ENCODE data around the gene STAB1. TPM values are rescaled to one million over a fixed set of nuclear protein-coding genes. Genes with fewer than 3 reads are reported as not detected.

STAB1 gene
- total RNA-seq, 1 donor from 2014 or later, result 71.5 TPM

DNA sequence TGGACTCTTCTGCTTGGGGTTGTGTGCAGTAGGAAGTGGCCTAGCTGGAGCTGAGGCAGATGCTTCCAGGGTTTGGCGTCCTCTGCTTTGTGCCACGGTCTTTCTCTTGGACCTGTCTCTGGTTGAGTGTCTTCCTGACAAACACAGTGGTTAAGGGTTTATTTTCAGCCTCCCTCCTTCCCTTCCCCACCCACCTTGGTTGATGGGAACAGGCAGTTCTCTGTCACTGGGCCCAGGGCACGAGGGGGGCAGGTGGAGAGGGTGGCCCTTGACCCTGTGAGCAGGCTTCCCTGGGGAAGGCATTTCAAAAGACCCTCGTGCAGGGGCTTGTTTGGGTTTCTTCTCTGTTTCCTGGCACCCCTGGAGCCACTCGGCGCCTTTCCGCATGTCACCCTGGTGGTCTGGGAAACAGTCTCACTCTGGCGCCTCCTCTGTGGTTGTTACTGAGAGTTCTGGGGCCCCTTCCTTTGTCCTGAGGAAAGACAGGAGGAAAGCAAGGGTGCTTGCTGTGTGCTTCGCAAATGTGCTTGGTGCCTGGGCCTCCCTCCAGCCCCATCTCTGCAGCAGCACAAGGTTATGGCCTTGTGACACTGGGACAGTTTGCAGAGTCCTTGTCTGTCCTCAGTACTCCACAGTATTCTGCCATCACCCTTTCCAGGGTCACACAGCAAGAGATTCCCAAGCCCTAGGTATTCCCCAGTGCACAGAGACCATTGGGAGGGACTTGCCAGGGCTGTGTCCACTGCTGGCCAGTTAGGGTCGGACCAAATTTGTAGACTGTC is 10.3 kb upstream of the STAB1 start:
- DNase-seq (ENCODE audit: low spot score), result no peak
- no peak for ATAC-seq

DNA sequence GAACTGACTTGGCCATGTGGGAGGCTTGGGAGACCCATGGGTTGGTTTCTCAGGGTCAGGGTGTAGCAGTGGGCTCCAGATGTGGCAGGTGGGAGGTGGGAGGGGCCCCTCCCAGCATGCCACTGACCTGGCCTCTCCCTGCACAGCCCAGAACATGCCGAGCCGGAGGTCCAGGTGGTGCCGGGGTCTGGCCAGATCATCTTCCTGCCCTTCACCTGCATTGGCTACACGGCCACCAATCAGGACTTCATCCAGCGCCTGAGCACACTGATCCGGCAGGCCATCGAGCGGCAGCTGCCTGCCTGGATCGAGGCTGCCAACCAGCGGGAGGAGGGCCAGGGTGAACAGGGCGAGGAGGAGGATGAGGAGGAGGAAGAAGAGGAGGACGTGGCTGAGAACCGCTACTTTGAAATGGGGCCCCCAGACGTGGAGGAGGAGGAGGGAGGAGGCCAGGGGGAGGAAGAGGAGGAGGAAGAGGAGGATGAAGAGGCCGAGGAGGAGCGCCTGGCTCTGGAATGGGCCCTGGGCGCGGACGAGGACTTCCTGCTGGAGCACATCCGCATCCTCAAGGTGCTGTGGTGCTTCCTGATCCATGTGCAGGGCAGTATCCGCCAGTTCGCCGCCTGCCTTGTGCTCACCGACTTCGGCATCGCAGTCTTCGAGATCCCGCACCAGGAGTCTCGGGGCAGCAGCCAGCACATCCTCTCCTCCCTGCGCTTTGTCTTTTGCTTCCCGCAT is 7.9 kb upstream of the STAB1 start:
- DNase-seq (ENCODE audit: low spot score), result no peak

DNA sequence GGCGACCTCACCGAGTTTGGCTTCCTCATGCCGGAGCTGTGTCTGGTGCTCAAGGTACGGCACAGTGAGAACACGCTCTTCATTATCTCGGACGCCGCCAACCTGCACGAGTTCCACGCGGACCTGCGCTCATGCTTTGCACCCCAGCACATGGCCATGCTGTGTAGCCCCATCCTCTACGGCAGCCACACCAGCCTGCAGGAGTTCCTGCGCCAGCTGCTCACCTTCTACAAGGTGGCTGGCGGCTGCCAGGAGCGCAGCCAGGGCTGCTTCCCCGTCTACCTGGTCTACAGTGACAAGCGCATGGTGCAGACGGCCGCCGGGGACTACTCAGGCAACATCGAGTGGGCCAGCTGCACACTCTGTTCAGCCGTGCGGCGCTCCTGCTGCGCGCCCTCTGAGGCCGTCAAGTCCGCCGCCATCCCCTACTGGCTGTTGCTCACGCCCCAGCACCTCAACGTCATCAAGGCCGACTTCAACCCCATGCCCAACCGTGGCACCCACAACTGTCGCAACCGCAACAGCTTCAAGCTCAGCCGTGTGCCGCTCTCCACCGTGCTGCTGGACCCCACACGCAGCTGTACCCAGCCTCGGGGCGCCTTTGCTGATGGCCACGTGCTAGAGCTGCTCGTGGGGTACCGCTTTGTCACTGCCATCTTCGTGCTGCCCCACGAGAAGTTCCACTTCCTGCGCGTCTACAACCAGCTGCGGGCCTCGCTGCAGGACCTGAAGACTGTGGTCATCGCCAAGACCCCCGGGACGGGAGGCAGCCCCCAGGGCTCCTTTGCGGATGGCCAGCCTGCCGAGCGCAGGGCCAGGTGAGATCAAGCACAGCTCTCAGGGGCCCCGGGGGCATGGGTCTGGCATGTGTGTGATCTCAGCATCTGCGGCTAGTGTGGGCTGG is 7.1 kb upstream of the STAB1 start:
- no peak for ATAC-seq
- DNase-seq (ENCODE audit: low spot score), result no peak

More for the DNA sequence above, 7.9 kb upstream of the STAB1 start:
- ATAC-seq, result no peak

DNA sequence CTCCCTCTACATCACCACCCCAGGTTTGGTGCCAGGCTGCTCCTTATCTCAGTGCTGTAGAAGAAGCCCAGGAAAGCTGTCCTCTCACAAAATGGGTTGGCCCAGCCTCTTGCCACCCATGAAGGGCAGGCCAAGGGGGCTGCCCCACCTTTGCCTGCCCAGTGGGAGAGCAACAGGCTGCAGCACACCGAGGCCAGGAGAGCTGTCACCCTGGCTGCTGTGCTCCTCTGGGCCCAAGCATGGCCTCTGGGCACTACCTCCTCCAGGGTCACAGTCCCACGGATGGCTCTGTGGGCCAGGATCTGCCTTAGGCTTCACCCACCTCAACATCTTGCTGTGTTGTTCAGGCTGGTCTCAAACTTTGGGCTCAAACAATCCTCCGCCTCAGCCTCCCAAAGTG is 6.4 kb upstream of the STAB1 start:
- DNase-seq (ENCODE audit: low spot score) (no peak), ATAC-seq (no peak)

DNA sequence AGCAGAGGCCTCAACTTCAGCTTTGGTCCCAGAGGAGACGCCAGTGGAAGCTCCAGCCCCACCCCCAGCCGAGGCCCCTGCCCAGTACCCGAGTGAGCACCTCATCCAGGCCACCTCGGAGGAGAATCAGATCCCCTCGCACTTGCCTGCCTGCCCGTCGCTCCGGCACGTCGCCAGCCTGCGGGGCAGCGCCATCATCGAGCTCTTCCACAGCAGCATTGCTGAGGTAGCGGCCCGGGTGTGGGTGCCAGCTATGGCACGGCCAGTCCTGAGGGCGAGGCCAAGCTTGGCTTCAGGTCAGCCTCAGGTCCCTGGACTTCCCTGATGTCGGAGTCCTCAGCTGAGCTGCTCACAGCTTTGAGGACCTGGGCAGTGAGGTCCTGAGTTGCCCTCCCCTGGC is 5.7 kb upstream of the STAB1 start:
- ATAC-seq, result peak; percentile 31
- DNase-seq (ENCODE audit: low spot score), result no peak

DNA sequence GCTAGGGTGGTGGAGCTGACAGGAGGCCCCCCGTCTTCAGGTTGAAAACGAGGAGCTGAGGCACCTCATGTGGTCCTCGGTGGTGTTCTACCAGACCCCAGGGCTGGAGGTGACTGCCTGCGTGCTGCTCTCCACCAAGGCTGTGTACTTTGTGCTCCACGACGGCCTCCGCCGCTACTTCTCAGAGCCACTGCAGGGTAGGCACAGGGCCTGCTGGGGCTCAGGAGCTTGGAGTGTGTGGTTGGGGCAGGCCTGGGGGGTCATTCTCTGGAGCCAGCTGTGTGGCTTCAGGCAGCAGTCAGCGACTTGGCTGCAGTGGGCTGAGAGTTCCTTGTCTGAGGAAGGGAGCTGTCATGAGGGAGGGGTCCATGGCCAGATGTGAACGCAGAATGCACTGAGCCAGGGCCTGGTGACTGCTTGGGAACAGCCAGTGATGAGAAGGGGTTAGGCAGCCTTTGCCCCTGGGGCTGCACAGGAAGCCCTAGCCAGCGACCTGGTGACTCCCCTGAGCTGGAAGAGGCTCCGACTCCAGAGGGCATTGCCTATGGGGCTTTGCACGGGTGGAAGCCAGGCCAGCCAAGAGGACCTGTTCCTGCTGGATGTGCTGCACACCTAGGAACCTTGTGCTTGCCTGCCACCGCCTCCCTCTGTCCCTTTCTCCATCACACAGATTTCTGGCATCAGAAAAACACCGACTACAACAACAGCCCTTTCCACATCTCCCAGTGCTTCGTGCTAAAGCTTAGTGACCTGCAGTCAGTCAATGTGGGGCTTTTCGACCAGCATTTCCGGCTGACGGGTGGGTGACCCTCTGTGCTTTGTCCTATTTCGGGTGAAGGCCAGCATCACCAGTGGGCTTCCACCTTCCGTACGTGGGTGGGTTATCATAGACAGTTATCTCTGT is 4.9 kb upstream of the STAB1 start:
- no peak for DNase-seq (ENCODE audit: low spot score)
- peak; percentile 2 for ATAC-seq

DNA sequence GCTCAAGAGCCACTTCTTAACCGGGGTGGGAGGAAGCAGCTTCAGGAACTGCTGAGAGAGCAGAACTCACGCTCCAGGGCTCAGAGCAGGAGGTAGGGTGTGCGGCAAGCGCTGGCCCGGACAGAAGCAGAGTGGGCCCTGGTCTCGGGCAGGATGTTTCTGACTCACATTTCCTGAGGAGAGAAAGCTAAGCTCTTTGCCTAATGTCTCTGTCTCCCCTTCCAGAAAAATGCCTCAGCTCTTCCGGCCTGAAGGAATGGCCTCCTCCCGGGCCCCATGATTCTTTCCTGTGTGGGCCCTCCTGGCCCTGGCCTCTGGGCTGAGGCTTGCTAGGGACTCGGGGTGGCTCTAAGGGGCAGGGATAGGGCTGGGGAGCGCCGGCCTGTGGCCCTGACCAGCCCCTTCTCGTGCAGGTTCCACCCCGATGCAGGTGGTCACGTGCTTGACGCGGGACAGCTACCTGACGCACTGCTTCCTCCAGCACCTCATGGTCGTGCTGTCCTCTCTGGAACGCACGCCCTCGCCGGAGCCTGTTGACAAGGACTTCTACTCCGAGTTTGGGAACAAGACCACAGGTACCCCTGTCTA is 4.1 kb upstream of the STAB1 start:
- DNase-seq (ENCODE audit: low spot score) (no peak), ATAC-seq (peak; percentile 49)

DNA sequence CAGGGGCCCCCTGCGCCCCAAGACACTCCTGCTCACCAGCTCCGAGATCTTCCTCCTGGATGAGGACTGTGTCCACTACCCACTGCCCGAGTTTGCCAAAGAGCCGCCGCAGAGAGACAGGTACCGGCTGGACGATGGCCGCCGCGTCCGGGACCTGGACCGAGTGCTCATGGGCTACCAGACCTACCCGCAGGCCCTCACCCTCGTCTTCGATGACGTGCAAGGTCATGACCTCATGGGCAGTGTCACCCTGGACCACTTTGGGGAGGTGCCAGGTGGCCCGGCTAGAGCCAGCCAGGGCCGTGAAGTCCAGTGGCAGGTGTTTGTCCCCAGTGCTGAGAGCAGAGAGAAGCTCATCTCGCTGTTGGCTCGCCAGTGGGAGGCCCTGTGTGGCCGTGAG is 3.1 kb upstream of the STAB1 start:
- DNase-seq (ENCODE audit: low spot score), result no peak
- no peak for ATAC-seq

DNA sequence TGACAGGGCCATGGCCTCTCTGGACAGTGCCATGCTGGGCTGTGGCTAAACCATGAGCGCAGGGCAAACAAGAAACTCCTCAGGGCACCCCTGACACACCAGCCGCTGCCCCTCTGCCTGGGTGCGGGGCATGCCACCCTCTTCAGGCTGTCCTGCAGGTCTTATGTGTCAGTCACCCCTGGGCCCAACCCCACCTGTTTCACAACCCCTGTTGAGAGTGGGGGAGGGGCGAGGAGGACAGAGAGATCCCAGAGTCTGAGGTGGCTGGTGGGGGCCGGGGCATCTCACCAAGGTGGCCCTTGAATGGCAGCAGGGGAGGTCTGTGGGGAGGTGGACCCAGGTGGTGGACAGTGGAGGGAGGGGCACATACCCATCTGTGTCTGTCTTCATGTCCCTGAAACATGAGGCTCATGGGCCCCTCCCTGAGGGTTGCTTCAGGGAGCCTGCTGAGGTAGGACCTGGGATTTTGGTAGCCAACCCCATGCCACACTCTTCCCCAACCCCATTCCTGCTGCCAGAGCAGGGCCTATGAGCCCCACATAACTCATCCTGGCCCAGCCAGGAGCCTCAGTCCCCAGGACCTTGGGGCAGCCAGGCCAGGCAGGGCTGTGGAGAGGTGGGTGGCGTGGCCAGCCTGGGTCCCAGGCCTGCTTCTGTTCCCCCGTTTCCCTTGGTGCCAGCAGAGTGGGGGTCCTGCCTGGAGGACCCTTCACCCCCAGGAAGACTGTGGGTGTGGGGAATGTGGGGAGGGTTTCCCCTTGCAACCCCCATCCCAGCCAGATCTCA is 1.7 kb upstream of the STAB1 start:
- no peak for ATAC-seq
- DNase-seq (ENCODE audit: low spot score), result no peak

DNA sequence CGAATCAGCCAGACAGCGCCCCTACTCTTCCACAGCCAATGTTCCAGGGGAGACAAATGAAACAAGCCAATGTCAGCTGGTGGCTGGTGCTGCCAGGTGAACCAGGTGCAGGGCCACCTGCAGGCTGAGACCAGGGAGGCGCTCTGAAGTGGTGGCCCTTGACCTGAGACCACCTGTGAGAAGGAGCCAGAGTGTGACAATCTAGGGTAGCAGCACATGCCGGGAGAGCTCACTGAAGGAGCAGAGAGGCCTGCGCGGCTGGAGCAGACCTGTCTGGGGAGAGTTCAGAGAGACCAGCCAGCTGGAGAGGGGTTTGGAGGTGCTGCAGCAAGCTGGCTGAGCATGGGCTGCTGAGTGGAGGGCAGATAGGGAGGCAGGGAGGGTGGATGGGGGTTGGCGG is 693 bp upstream of the STAB1 start:
- DNase-seq (ENCODE audit: low spot score), result no peak
- ATAC-seq, result no peak

DNA sequence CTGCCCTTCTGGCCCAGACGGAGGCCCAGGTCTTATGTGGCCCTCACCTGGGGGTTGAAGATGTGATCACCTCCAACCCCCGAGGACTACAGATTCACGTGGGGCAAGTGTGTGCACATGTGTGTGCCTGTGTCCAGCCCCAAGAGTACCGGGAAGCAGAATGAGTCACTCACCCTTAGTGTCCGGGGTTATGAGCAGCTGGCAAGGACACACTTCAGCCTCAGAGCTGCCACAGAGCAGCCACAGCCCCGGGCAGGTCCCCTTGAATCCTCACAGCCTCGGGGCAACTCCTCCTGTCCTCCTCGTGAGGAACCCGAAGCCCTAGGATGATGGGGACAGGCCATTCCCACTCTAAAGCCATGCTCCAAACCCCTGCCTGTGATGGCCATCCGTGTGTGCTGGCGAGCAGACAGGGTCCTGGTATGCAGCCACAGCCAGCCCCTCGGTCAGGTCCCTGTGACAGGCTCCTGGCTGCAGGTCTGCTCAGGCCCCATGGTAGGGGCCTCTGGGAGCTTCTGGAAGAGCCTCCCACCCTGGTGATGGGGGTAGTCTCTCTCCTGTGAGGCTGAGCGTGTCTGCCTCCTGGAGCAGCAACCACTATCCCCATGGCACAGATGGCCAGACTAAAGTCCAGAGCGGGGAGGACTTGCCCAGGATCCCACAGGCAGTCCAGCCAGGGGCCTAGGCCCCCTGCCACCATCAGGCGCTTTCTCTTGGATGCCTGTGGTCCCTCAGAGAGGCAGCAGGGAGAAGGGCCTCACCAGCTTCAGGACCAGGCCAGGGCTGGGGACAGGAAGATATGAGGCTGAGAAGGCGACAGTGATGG is 852 bp downstream of the STAB1 start:
- DNase-seq (ENCODE audit: low spot score), result no peak
- ATAC-seq, result peak; percentile 12

DNA sequence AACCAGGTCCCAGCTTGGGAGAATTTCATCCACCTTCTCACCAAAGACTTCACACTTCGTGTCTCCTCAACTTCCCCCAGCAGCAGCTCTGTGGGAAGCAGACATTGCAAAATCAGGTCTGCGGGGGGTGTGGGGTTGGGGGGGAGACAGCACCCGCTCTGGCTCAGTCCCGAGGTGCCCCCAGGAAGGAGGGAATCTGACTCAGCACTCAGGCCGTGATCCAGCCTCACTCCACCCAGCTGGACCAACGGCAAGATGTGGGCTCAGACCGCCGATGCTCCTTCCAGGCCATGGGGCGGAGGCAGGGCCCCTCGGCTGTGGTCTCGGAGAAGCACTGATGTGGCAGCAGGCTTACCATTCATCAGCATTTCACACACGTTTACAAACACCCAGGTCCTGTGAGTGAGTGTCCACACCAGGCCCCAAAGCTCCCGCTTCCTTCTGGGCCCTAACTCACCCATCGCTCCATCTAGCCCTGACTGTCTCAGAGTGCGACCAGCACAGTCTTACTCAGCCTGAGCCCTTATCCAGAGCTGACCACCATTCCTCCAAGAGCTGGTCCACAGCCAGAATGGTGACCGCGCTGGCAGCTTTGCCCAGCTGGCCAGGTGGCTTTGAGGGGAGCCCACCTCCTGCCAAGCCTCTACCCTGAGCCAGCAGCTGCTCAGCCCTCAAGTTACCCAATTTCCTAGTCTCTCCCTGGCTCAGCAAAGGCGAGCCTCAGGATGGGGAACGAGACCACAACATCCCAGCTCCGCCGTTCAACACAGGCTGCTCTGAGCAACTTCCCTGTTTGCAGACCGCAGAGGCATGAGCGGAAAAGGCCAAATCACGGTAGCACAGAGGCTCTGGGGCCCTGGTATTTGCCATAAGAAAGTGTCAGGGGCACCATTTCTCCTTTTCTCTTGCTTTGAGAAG is 3.3 kb downstream of the STAB1 start:
- ATAC-seq (peak; percentile 25), DNase-seq (ENCODE audit: low spot score) (no peak)

DNA sequence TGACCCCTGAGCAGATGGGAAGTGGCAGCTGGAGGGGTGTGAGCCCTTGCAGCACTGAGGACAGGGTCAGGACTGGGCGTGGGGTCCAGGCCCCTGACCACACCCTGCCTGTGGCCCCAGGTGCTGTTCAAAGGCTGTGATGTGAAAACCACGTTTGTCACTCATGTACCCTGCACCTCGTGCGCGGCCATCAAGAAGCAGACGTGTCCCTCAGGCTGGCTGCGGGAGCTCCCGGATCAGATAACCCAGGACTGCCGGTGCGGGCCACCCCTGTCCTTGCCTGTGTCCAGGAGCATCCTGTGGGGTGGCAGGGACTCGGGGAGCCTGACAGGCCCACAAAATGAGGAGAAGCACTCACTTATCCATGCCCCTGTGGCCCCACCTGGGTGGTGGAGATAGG is 5.9 kb downstream of the STAB1 start:
- ATAC-seq (no peak), DNase-seq (ENCODE audit: low spot score) (no peak)

DNA sequence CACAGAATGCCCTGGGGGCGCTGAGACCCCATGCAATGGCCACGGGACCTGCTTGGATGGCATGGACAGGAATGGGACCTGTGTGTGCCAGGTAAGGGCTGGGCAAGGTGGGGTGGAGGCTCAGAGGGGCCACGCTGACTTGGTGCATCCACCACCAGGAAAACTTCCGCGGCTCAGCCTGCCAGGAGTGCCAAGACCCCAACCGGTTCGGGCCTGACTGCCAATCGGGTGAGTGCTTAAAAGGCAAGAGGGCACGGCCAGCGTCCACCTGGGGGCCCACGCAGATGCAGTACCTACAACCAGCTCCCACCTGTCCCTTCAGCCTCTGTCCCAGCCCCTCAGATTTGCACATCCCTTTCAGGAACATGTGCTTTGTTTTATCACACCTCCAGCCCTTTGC is 6.9 kb downstream of the STAB1 start:
- no peak for DNase-seq (ENCODE audit: low spot score)
- ATAC-seq, result no peak

DNA sequence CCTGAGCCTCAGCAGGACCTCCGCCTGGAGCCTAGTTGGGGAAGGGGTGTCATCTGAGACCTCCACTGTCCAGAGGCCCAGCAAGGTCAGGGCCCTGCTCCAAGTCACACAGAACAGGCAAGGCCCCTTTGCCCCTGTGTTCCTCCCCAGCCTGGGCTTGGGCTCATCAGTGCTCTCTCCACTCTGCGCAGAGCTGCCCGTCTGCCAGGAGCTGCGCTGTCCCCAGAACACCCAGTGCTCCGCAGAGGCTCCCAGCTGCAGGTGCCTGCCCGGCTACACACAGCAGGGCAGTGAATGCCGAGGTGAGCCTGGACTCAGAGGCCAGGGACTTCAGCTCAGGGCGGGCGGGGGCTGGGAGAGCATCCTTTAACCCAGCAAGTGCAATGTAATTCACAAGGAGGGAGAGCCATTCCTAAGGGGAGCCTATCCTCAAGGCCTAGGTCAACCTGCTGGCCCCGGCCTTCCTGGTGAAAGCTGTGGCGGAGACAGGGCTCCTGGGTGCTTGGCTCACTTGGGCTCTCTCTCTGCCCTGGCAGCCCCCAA is 7.7 kb downstream of the STAB1 start:
- ATAC-seq (no peak), DNase-seq (ENCODE audit: low spot score) (no peak)

DNA sequence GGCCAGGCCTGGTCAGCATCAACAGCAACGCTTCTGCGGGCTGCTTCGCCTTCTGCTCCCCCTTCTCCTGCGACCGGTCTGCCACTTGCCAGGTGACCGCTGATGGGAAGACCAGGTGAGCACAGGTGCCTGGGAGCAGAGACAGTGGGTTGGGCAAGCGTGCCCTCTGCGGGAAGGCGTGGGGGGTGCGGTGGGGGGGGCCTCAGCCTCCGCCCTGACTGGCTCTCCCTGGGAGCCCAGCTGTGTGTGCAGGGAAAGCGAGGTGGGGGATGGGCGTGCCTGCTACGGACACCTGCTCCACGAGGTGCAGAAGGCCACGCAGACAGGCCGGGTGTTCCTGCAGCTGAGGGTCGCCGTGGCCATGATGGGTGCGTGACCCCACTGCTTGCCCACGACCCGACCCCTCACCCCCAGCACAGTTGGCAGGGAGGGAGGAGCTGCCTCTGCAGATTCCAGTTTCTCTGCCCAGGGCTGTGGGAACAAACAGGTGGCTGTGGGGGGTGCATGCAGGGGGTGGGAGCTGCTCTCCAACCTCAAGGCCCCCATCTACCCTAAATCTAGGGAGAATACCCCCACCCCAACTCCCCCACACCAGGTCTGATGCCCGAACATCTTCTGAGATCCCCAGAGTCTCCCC is 8.8 kb downstream of the STAB1 start:
- DNase-seq (ENCODE audit: low spot score), result no peak
- no peak for ATAC-seq

DNA sequence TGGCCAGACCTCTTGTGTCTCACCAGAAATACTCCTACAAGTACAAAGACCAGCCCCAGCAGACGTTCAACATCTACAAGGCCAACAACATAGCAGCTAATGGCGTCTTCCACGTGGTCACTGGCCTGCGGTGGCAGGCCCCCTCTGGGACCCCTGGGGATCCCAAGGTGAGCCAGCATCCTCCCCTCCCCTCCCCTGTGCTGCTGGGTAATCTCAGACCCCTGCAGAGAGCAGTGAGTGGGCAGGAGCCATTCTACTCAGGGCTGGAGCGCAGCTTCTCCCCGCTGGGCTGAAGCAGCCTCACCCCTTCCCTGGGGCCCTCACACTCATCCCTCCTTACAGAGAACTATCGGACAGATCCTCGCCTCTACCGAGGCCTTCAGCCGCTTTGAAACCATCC is 9.8 kb downstream of the STAB1 start:
- ATAC-seq, result no peak
- no peak for DNase-seq (ENCODE audit: low spot score)

Measured in left lobe of liver (tissue), 2 donors.